ENCODE data around the gene CLEC2L.

GRCh38 chr7:139481364-139481763, 42.1 kb upstream of the CLEC2L start:
- TF ChIP-seq FOXJ3 (CRISPR knock-in tag; IDR thresholded peaks at IDR 0.05) (no peak), POLR2AphosphoS5 (IDR thresholded peaks at IDR 0.05; ENCODE audit: low read depth, low read length) (no peak), REST (IDR thresholded peaks at IDR 0.05; ENCODE audit: low read depth, low read length) (no peak), NRF1 (IDR thresholded peaks at IDR 0.05; ENCODE audit: low read depth, low read length) (no peak), RCOR1 (IDR thresholded peaks at IDR 0.05; ENCODE audit: low read length) (no peak), CTCF (IDR thresholded peaks at IDR 0.05) (no peak), EP300 (IDR thresholded peaks at IDR 0.05; ENCODE audit: borderline replicate concordance in 1 of 2, low read depth in 1 of 2, low read length in 1 of 2) (no peak), ZBTB33 (IDR thresholded peaks at IDR 0.05; ENCODE audit: borderline replicate concordance, low read depth) (no peak), TAF1 (IDR thresholded peaks at IDR 0.05; ENCODE audit: borderline replicate concordance, low read depth, low read length) (no peak), PBX3 (IDR thresholded peaks at IDR 0.05) (no peak), USF1 (IDR thresholded peaks at IDR 0.05; ENCODE audit: borderline replicate concordance, low read depth) (no peak), YY1 (IDR thresholded peaks at IDR 0.05; ENCODE audit: low read depth) (no peak)
